Stromal cell of bone marrow (primary cell): Measurements from ENCODE around the gene NUAK2.

Experiments used
- DNase-seq: peaks from one replicate; pipeline ENCODE4 v3.0.0-alpha.2; 2012; ENCODE audit warnings: low read depth

Gene NUAK2

GRCh38 chr1:205255941-205256780, 65.4 kb downstream of the NUAK2 start:
- DNase-seq, result peak; percentile 70
